Astrocyte of the cerebellum (primary cell): ENCODE results near the gene PRKCB.
"Not testable (repeated sequence)": the region's sequence is repeated elsewhere in the genome, so short reads cannot be mapped to it uniquely, and the experiment has no call there.

Experiments
- DNase-seq: peaks from one replicate; pipeline ENCODE4 v3.0.0-alpha.2; 2011; ENCODE audit warnings: low read depth
- H3K4me3 ChIP-seq: 2 replicates; pipeline ENCODE4 v1.5.1; 2011; ENCODE audit warnings: mild to moderate bottlenecking, low read depth, low read length, moderate library complexity
- CTCF ChIP-seq: IDR thresholded peaks from 2 replicates; pipeline ENCODE4 v1.5.1; 2012; ENCODE audit warnings: low read length, low read depth, moderate library complexity, mild to moderate bottlenecking; ENCODE audit errors: missing control alignments
- in situ Hi-C: cut with HindIII; loops from 2 replicates; pipeline ENCODE4 v1.10.0; 2017; ENCODE audit warnings: low sequenced_read_pairs

Gene PRKCB

GRCh38 chr16:23931199-23931598 lies 95.4 kb downstream of the PRKCB start:
- in situ Hi-C loops, result no loop called here
- TF ChIP-seq CTCF, result no peak
- DNase-seq, result no peak
- H3K4me3 ChIP-seq, result no peak overlapping the region

- in situ Hi-C loops, DNase-seq: not testable (repeated sequence)
These were observed 97.9 kb downstream of the PRKCB start for GRCh38 chr16:23933650-23934049.

GRCh38 chr16:23934610-23935236 lies 98.9 kb downstream of the PRKCB start:
- in situ Hi-C loops, result no loop called here
- H3K4me3 ChIP-seq, result no peak overlapping the region
- no peak for DNase-seq
- no peak for TF ChIP-seq CTCF

More at GRCh38 chr16:23933650-23934049, 97.9 kb downstream of the PRKCB start:
- H3K4me3 ChIP-seq, result not testable (repeated sequence)

GRCh38 chr16:23940111-23940510 lies 104.3 kb downstream of the PRKCB start:
- no peak for TF ChIP-seq CTCF
- in situ Hi-C loops, result no loop called here
- no peak for DNase-seq
- no peak overlapping the region for H3K4me3 ChIP-seq

- in situ Hi-C loops, result no loop called here
- no peak overlapping the region for H3K4me3 ChIP-seq
- DNase-seq, result no peak
- TF ChIP-seq CTCF, result no peak
These were observed 105.2 kb downstream of the PRKCB start for GRCh38 chr16:23941025-23941424.

GRCh38 chr16:23941963-23942564 lies 106.3 kb downstream of the PRKCB start:
- no peak for TF ChIP-seq CTCF
- no peak for DNase-seq
- in situ Hi-C loops, result no loop called here
- no peak overlapping the region for H3K4me3 ChIP-seq

GRCh38 chr16:23943604-23944003 lies 107.8 kb downstream of the PRKCB start:
- in situ Hi-C loops, result no loop called here
- no peak overlapping the region for H3K4me3 ChIP-seq
- TF ChIP-seq CTCF, result no peak
- no peak for DNase-seq
